NCI-H446 (cell line): ENCODE results near the gene TMPRSS5.

Experiments used
- DNase-seq, 2 experiments: peaks; one replicate each; lab custom pipeline; 2025; lab: John Stamatoyannopoulos, UW

TMPRSS5 gene

DNA sequence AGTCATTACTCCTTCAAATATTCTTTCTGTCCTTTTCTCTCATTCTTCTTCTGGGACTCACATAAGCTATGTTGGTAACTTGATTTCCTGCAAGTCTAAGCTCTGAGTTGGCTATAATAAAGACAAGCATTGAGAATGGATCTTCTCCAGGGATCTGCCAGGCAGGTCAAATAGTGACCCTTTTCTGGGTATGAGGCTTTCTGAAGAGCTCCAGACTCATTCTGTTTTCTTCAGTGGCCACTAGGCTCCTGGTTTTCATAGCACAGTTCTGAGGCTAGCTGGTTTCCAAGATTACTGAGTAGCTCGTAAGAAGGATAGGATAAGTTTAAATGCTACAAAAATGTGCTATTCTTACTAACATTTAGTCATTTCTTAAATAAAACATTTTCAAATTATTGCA lies 38.3 kb downstream of the TMPRSS5 start:
- DNase-seq = no peak

- DNase-seq = no peak
Measured at GRCh38 chr11:113666584-113666983, 39.5 kb downstream of the TMPRSS5 start.

- no peak for DNase-seq
Measured at GRCh38 chr11:113664981-113665710, 41.0 kb downstream of the TMPRSS5 start.

DNA sequence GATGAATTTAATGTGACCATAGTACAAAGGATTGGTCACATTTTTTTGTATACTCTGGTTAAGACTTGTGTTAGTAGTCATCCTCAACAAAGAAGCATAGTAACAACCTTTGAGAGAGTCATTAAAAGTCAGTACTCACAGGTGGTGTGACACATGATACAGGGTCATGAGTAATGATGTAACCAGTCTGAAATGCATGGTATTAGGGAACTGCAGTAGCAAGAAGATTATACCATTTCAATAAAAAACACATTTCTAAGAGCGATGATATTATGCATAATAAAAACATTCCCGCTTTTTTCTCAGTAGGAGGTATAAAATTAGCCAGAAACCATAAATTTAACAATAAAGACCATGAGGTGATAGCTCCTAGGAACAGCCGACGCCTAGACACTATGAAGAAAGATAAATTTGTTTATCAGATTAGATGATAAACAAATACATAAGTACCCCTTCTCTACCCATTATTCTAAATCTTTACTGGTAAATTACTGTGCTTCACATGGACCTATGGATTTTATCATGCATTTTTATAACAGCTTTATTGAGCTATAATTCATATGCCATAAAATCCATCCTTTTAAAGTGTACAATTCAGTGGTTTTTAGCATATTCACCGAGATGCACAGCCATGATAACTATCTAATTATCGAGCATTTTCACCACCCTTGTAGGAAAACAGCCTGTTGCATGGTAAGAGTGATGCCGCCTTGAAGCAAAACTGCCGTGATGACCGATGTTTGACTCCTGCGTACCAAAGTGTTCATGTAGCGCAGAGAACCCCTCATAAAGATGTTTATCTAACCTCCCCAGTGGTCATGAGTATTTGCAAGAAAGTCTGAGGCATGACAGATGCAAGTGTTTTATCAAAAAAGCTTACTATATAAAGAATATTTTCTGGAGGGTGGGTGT lies 41.8 kb downstream of the TMPRSS5 start:
- no peak for DNase-seq

GRCh38 chr11:113663567-113663966 lies 42.5 kb downstream of the TMPRSS5 start:
- DNase-seq = no peak

- no peak for DNase-seq
Measured at GRCh38 chr11:113655771-113656170, 50.3 kb downstream of the TMPRSS5 start.

GRCh38 chr11:113651023-113651422 lies 55.1 kb downstream of the TMPRSS5 start:
- no peak for DNase-seq

- no peak for DNase-seq
Measured at GRCh38 chr11:113649311-113649710, 56.8 kb downstream of the TMPRSS5 start.

- DNase-seq = no peak
Measured at GRCh38 chr11:113647856-113648255, 58.3 kb downstream of the TMPRSS5 start.

DNA sequence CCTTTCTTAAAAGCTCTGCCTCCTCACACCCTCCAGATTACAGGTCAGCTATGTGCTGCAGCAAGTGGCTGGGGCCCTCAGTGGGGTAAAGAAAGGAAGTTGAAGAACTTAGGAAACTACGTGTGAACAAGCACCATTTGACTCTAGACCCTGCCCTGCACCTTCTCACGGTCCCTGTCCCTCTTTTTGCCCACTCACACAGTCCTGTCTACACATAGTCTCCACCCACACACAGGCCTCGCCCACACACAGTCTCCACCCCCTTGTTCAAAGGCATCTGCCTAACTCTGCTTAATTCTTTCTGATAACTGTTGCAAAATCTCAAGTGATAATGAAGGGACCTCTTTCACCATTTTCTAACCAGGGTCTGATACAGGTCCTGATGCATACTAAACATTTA lies 59.0 kb downstream of the TMPRSS5 start:
- DNase-seq = no peak

- DNase-seq = no peak
Measured at GRCh38 chr11:113645593-113646349, 60.3 kb downstream of the TMPRSS5 start.

DNA sequence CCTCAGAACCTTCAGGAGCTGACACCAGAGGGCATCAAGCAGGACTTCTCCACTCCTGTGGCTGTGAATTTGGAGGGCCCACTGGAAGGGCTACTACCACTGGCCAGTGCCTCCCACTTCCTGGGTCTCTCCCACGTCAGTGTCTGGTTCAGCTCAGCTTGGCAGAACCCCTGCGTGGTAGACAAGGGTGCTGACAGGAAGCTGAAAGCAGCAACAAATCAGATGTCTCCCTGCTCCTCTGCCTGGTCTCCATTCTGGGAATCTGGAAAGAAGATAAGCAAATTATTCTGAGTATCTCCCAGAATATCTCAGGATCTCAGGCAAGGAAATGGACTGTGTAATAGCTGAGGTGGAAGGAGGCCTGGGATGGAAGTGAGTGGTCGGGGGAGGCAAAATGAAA lies 61.5 kb downstream of the TMPRSS5 start:
- no peak for DNase-seq

DNA sequence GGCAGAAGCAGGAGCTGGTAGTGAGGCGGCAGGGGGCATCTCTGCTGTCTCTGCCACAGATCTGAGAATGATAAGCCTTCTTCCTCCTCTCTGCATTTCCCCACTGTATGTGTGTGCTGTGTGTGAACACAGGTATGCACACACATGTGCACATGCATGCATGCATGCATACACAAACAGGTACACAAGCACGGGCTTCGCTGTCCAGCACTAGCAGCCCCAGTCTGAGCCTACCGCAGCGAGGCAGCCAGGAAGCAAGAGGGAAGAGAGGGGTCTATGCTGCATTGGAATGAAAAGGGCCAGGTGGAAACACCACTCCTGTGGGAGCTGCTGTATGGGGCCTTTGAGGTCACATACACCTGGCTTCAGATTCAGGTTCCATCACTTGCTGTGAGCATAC lies 62.4 kb downstream of the TMPRSS5 start:
- no peak for DNase-seq

- no peak for DNase-seq
Measured at GRCh38 chr11:113643006-113643585, 63.0 kb downstream of the TMPRSS5 start.

- DNase-seq = no peak
Measured at GRCh38 chr11:113642090-113642489, 64.0 kb downstream of the TMPRSS5 start.

- no peak for DNase-seq
Measured at GRCh38 chr11:113638376-113638775, 67.7 kb downstream of the TMPRSS5 start.

DNA sequence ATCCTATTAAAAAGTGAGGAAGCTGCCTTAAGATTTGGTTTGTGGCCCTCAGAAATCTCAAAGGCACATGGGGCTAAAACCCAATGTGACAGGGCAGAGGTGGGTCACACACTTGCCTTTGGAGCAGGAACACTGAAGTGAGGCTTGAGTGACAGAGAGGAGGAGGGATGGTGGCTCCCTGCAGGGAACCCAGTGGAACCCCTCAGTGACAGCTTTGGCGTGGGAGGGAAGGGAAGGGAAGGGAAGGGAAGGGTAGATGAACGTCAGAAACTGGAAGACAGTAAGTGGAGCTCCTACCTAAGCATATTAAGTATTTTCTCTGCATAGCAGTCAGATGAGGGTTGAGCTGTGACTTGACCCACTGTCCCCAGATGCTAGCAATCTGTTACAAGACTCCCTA lies 68.5 kb downstream of the TMPRSS5 start:
- DNase-seq = no peak
